ENCODE data around the gene CA10.

GRCh38 chr17:51845776-51846175 is 312.7 kb downstream of the CA10 start:
- TF ChIP-seq SUZ12 (IDR thresholded peaks at IDR 0.05; ENCODE audit: extremely low read depth, insufficient read depth, insufficient read length) (no peak), YY1 (IDR thresholded peaks at IDR 0.05; ENCODE audit: insufficient read depth, insufficient read length) (no peak)
